ENCODE measurements around the gene ZBTB7A.

ZBTB7A gene

DNA sequence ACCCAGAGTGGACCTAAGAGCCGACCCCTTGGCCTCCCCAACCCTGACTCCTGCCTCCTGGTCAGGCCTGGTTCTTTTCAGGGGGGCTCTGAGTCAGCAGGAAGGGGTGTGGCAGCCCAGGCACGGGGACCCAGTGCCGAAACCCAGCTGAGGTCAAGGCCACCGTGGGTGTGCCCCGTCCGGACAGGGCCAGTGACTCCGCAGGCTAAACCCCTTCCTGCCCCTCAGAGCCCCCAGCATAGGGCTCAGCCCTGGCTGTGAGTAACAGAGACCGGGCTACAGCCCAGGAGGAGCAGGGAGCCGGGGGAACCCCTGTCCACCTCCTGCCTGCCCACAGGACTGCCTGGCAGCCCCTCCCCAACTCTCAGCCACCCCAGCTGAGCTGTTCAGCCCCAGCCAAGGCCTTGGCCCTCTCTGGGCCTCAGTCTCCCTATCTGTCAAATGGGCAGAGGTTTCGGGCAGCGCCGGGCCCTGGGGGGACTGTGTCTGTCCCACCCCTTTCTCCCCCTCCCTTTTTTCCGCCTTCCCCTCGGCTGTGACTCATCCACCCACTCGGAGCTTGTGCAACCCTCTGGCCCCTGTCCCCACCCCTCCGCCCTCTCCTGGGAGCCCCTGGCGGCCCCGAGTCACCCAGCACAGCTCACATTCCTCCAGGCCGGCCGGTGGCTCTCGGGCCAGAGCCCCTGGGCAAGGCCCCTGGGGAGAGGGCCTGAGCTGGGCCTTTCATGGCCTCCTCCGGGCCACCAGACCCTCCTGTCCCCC lies 8.6 kb downstream of the ZBTB7A start:
- no peak overlapping the region for H3K27ac ChIP-seq (ENCODE audit: low read depth, low read length)
- no peak overlapping the region for H3K4ac ChIP-seq (ENCODE audit: low read depth, low read length)
- H4K8ac ChIP-seq (ENCODE audit: low read depth, low read length): no peak overlapping the region
- H2BK120ac ChIP-seq (ENCODE audit: low read depth, low read length): no peak overlapping the region
- H3K56ac ChIP-seq (ENCODE audit: low read length): no peak overlapping the region
- H3K23ac ChIP-seq (ENCODE audit: low read length): no peak overlapping the region
- no peak overlapping the region for H3K9ac ChIP-seq (ENCODE audit: low read length)
- H3K36me3 ChIP-seq (ENCODE audit: control insufficient read depth, insufficient read depth, low read length): peaks cover 8% of the 10 kb centered on the region
- no peak overlapping the region for H3K18ac ChIP-seq (ENCODE audit: low read length)
- peaks cover 28% of the 10 kb centered on the region for H3K79me1 ChIP-seq (ENCODE audit: low read length)
- H4K5ac ChIP-seq (ENCODE audit: low read length): no peak overlapping the region
- H3K79me2 ChIP-seq (ENCODE audit: control insufficient read depth, insufficient read depth, low read length): peaks cover 70% of the 10 kb centered on the region
- no peak overlapping the region for H2BK15ac ChIP-seq (replicated peaks; ENCODE audit: low read depth)
- H3K4me1 ChIP-seq (ENCODE audit: control insufficient read depth, low read depth, low read length): no peaks in the 10 kb centered on the region
- no peak overlapping the region for H2BK5ac ChIP-seq (ENCODE audit: low read length)
- no peak overlapping the region for H2AK5ac ChIP-seq (ENCODE audit: low read length)
- DNase-seq: peak; percentile 74
- no peak overlapping the region for H3K4me2 ChIP-seq (ENCODE audit: low read length)
- WGBS (ENCODE audit: extremely low coverage, insufficient coverage, low lambda C conversion rate): no CpG with 5 or more reads among the region's 22 CpGs
- no peaks in the 10 kb centered on the region for H3K27me3 ChIP-seq (ENCODE audit: insufficient read depth, low read length, poor library complexity)
- no peak overlapping the region for H3K4me3 ChIP-seq (ENCODE audit: low read length)

DNA sequence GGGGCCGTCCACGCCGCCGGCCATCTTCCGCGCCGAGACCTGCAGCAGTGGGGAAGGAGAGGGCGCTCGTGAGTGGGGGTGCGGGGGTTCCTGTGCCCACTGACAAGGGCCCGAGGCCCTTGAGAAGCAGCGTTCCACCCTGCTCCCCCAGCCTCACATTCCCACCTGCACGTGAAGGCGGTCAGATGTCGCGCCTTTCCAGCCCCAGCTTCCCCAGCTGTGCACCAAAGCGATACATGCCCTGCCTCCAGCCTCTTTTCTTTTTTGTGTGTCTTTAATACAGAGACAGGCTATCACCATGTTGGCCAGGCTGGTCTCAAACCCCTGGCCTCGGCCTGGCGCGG lies 11.5 kb downstream of the ZBTB7A start:
- H4K5ac ChIP-seq (ENCODE audit: low read length): no peak overlapping the region
- no peak for DNase-seq
- H4K8ac ChIP-seq (ENCODE audit: low read depth, low read length): no peak overlapping the region
- H3K4me3 ChIP-seq (ENCODE audit: low read length): no peak overlapping the region
- no peak overlapping the region for H3K56ac ChIP-seq (ENCODE audit: low read length)
- no peak overlapping the region for H3K4me2 ChIP-seq (ENCODE audit: low read length)
- H2BK5ac ChIP-seq (ENCODE audit: low read length): no peak overlapping the region
- no CpG with 5 or more reads among the region's 20 CpGs for WGBS (ENCODE audit: extremely low coverage, insufficient coverage, low lambda C conversion rate)
- no peak overlapping the region for H3K4ac ChIP-seq (ENCODE audit: low read depth, low read length)
- H3K36me3 ChIP-seq (ENCODE audit: control insufficient read depth, insufficient read depth, low read length): peaks cover 8% of the 10 kb centered on the region
- no peak overlapping the region for H3K9ac ChIP-seq (ENCODE audit: low read length)
- no peak overlapping the region for H3K18ac ChIP-seq (ENCODE audit: low read length)
- no peak overlapping the region for H3K27ac ChIP-seq (ENCODE audit: low read depth, low read length)
- H3K27me3 ChIP-seq (ENCODE audit: insufficient read depth, low read length, poor library complexity): no peaks in the 10 kb centered on the region
- no peak overlapping the region for H2BK120ac ChIP-seq (ENCODE audit: low read depth, low read length)
- no peak overlapping the region for H3K23ac ChIP-seq (ENCODE audit: low read length)
- no peaks in the 10 kb centered on the region for H3K4me1 ChIP-seq (ENCODE audit: control insufficient read depth, low read depth, low read length)
- H3K79me2 ChIP-seq (ENCODE audit: control insufficient read depth, insufficient read depth, low read length): peaks cover 56% of the 10 kb centered on the region
- no peak overlapping the region for H2BK15ac ChIP-seq (replicated peaks; ENCODE audit: low read depth)
- H3K79me1 ChIP-seq (ENCODE audit: low read length): peaks cover 26% of the 10 kb centered on the region
- no peak overlapping the region for H2AK5ac ChIP-seq (ENCODE audit: low read length)

DNA sequence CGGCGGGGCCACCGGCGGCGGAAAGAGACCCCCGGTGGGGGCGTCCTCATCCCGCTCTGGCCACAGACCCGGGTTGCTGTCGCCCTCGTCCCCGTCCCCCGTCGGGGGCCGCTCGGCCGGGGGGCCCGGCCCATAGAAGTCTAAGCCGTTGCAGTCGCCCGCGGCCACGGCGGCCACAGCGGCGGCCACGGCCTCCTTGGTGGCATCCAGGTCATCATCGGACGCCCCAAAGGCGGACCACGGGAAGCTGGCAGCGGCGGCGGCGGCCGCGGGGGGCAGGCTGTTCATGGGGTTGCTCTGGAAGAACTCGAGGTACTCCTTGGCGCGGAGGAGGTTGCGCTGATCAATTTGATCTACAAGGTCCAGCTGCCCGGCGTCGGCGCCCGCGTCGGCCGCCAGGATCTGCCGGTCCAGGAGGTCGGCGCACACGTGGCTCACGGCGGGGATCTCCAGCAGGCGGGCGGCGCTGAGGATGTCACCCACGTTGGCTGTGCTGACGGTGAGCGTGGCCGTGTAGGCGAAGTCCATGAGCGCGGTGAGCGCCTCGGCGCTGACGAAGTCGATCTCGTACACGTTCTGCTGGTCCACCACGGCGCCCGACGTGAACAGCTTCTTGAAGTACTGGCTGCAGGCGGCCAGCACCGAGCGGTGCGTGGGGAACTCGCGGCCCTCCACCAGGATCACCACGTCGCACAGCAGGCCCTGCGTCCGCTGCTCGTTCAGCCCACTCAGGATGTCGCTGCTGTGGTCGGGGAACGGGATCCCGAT lies 12.1 kb downstream of the ZBTB7A start:
- H2BK120ac ChIP-seq (ENCODE audit: low read depth, low read length): no peak overlapping the region

DNA sequence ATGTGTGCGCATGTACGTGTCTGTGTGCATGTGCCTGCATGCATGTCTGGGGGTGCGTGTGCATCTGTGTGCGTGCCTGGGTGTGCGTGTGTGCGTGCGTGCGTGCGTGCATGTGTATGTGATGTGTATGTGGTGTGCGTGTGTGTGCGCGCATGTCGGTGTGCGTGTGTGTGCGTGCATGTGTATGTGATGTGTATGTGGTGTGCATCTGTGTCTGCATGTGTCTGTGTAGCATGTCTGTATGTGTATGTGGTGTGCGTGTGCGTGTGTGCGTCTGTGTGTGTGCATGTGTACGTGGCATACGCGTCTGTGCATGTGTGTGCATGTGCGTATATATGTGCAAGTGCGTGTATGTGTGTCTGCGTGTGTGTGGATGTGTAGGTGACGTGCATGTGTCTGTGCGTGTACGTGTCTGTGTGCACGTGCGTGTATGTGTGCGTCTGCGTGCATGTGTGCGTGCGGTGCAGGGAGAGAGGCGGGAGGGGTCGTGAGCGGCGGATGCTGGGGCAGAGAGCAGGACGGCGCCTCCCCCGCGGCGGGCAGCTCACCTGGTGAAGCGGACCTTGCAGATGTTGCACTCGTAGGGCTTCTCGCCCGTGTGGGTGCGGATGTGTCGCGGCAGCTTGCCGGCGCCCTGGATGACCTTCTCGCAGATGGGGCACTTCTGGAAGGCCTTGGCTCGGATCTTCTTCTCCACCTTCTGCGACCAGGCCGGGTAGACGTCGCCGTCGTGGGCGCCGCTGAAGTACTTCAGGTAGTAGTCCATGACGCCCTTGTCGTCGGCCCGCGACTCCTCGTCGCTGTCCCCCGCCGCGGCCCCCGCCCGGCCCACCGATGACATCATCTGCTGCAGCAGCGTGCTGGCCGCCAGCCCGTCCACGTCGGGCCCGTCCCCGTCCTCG lies 13.0 kb downstream of the ZBTB7A start:
- H3K4me1 ChIP-seq (ENCODE audit: control insufficient read depth, low read depth, low read length): no peaks in the 10 kb centered on the region
- no CpG with 5 or more reads among the region's 82 CpGs for WGBS (ENCODE audit: extremely low coverage, insufficient coverage, low lambda C conversion rate)
- no peak overlapping the region for H3K23ac ChIP-seq (ENCODE audit: low read length)
- no peak overlapping the region for H2BK15ac ChIP-seq (replicated peaks; ENCODE audit: low read depth)
- no peak overlapping the region for H4K8ac ChIP-seq (ENCODE audit: low read depth, low read length)
- H3K4ac ChIP-seq (ENCODE audit: low read depth, low read length): no peak overlapping the region
- peaks cover 46% of the 10 kb centered on the region for H3K79me2 ChIP-seq (ENCODE audit: control insufficient read depth, insufficient read depth, low read length)
- H2AK5ac ChIP-seq (ENCODE audit: low read length): no peak overlapping the region
- no peak overlapping the region for H3K9ac ChIP-seq (ENCODE audit: low read length)
- H3K18ac ChIP-seq (ENCODE audit: low read length): no peak overlapping the region
- H3K27ac ChIP-seq (ENCODE audit: low read depth, low read length): no peak overlapping the region
- no peak overlapping the region for H2BK120ac ChIP-seq (ENCODE audit: low read depth, low read length)
- H3K4me2 ChIP-seq (ENCODE audit: low read length): no peak overlapping the region
- H2BK5ac ChIP-seq (ENCODE audit: low read length): no peak overlapping the region
- H3K79me1 ChIP-seq (ENCODE audit: low read length): peaks cover 23% of the 10 kb centered on the region
- no peak overlapping the region for H3K4me3 ChIP-seq (ENCODE audit: low read length)
- no peaks in the 10 kb centered on the region for H3K27me3 ChIP-seq (ENCODE audit: insufficient read depth, low read length, poor library complexity)
- DNase-seq: no peak
- no peak overlapping the region for H4K5ac ChIP-seq (ENCODE audit: low read length)
- H3K36me3 ChIP-seq (ENCODE audit: control insufficient read depth, insufficient read depth, low read length): peaks cover 8% of the 10 kb centered on the region
- H3K56ac ChIP-seq (ENCODE audit: low read length): no peak overlapping the region

More for the DNA sequence above, 12.1 kb downstream of the ZBTB7A start:
- no peak for DNase-seq
- H3K56ac ChIP-seq (ENCODE audit: low read length): no peak overlapping the region
- no CpG with 5 or more reads among the region's 91 CpGs for WGBS (ENCODE audit: extremely low coverage, insufficient coverage, low lambda C conversion rate)
- no peak overlapping the region for H2BK5ac ChIP-seq (ENCODE audit: low read length)
- peaks cover 25% of the 10 kb centered on the region for H3K79me1 ChIP-seq (ENCODE audit: low read length)
- H3K23ac ChIP-seq (ENCODE audit: low read length): no peak overlapping the region
- H3K79me2 ChIP-seq (ENCODE audit: control insufficient read depth, insufficient read depth, low read length): peaks cover 51% of the 10 kb centered on the region
- H3K4me1 ChIP-seq (ENCODE audit: control insufficient read depth, low read depth, low read length): no peaks in the 10 kb centered on the region
- H4K5ac ChIP-seq (ENCODE audit: low read length): no peak overlapping the region
- no peak overlapping the region for H2BK15ac ChIP-seq (replicated peaks; ENCODE audit: low read depth)
- no peak overlapping the region for H3K27ac ChIP-seq (ENCODE audit: low read depth, low read length)
- no peak overlapping the region for H3K9ac ChIP-seq (ENCODE audit: low read length)
- H3K4ac ChIP-seq (ENCODE audit: low read depth, low read length): no peak overlapping the region
- no peak overlapping the region for H3K4me2 ChIP-seq (ENCODE audit: low read length)
- H3K36me3 ChIP-seq (ENCODE audit: control insufficient read depth, insufficient read depth, low read length): peaks cover 8% of the 10 kb centered on the region
- H3K18ac ChIP-seq (ENCODE audit: low read length): no peak overlapping the region
- no peak overlapping the region for H2AK5ac ChIP-seq (ENCODE audit: low read length)
- H3K4me3 ChIP-seq (ENCODE audit: low read length): no peak overlapping the region
- no peak overlapping the region for H4K8ac ChIP-seq (ENCODE audit: low read depth, low read length)
- no peaks in the 10 kb centered on the region for H3K27me3 ChIP-seq (ENCODE audit: insufficient read depth, low read length, poor library complexity)

DNA sequence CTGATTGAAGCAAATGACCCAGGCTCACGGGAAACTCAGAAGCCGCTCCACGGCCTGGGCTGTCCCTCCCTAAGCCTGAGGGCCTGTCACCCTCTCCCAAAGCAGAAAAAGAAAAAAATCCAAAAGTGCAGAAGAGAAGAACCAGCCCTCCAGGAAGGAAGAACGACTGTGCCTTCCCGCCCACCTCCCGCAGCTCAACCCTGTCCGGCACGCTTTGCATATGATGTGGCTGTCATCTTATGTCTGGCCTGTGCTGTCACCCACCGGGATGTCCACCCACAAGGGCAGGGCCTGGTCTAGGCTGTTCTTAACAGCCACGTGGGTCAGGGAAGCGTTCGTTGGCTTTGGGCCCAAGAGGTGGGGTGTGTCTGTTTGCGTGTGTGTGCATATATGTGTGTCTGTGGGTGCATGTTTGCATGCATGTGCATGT lies 13.7 kb downstream of the ZBTB7A start:
- H2BK5ac ChIP-seq (ENCODE audit: low read length): no peak overlapping the region
- no peak overlapping the region for H2BK15ac ChIP-seq (replicated peaks; ENCODE audit: low read depth)
- H3K36me3 ChIP-seq (ENCODE audit: control insufficient read depth, insufficient read depth, low read length): peaks cover 8% of the 10 kb centered on the region
- H2BK120ac ChIP-seq (ENCODE audit: low read depth, low read length): no peak overlapping the region
- peaks cover 40% of the 10 kb centered on the region for H3K79me2 ChIP-seq (ENCODE audit: control insufficient read depth, insufficient read depth, low read length)
- no peak overlapping the region for H3K56ac ChIP-seq (ENCODE audit: low read length)
- no peak for DNase-seq
- no peak overlapping the region for H3K4ac ChIP-seq (ENCODE audit: low read depth, low read length)
- H3K9ac ChIP-seq (ENCODE audit: low read length): no peak overlapping the region
- no peak overlapping the region for H3K4me3 ChIP-seq (ENCODE audit: low read length)
- H3K79me1 ChIP-seq (ENCODE audit: low read length): peaks cover 22% of the 10 kb centered on the region
- no peak overlapping the region for H3K4me2 ChIP-seq (ENCODE audit: low read length)
- no peaks in the 10 kb centered on the region for H3K4me1 ChIP-seq (ENCODE audit: control insufficient read depth, low read depth, low read length)
- H3K27ac ChIP-seq (ENCODE audit: low read depth, low read length): no peak overlapping the region
- WGBS (ENCODE audit: extremely low coverage, insufficient coverage, low lambda C conversion rate): no CpG with 5 or more reads among the region's 13 CpGs
- no peak overlapping the region for H3K18ac ChIP-seq (ENCODE audit: low read length)
- no peak overlapping the region for H3K23ac ChIP-seq (ENCODE audit: low read length)
- no peak overlapping the region for H4K5ac ChIP-seq (ENCODE audit: low read length)
- H2AK5ac ChIP-seq (ENCODE audit: low read length): no peak overlapping the region
- no peaks in the 10 kb centered on the region for H3K27me3 ChIP-seq (ENCODE audit: insufficient read depth, low read length, poor library complexity)
- no peak overlapping the region for H4K8ac ChIP-seq (ENCODE audit: low read depth, low read length)

Measured in mesendoderm (in vitro differentiated cells).